NCI-H2081 treated with DMSO at 0.1 percent for 48 hours (cell line): ENCODE data around the gene TLE6.
A peak's percentile ranks its signal among the peaks of the same experiment; 100 is the strongest.
"Not testable (repeated sequence)": the region's sequence is repeated elsewhere in the genome, so short reads cannot be mapped to it uniquely, and the experiment has no call there.

Experiments
- DNase-seq: peaks from one replicate; lab custom pipeline; 2025; lab: John Stamatoyannopoulos, UW

The TLE6 gene

DNA sequence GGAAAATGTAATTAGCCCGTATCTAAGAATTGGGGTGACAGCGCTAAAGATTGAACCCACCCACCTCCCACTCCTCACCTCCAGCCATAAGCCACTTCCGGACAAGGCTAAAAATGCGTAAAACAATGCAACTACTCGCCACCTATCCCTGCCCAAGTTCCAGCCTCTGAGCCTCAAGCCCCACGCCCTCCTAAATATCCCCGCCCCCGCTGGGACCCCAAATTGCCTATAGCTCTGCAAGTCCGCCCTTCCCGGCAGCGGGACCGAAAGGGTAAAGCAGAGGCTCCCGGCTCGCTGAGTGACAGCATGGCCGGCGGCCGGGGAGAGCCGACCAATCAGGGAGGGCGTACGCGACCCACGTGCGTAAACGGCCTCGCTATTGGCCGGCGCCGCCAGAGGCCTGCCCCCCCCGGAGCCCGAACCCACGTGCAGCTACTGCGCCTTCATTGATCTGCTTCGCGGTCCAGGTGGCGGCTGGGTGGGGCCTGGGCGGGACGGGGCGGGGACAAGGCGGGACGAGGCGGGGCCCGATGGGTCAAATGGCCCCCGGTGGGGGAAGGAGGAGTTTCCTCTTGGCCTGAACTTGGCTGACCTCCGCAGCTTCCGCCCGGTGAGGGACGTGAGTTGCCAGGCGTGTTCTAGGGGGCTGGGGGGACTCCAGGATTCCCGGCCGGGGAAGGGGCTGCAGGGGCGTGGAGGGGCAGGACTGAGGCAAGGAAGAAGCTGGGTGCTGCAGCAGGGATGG is at the start of gene TLE6:
TSS of gene TLE6 (plus strand) at position 564 of the 745 bp plus-strand sequence. CDS start 670 bp downstream, outside the sequence.
- DNase-seq = peak; percentile 78

DNA sequence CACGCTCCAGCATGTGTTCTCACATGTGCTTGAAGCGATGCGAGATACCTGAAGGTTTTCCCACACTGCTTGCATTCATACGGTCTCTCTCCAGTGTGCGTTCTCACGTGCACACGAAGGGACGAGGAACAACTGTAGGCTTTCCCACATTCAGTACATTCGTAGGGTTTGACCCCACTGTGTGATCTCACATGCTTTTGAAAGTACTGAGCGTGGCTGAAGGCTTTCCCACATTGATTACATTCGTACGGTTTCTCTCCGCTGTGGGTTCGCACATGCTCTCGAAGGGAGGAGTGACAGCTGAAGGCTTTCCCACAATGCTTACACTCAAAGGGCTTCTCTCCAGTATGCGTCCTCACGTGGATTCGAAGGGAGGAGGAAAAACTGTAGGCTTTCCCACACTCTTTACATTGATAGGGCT is 43.9 kb upstream of the TLE6 start:
- no peak for DNase-seq

- DNase-seq = not testable (repeated sequence)
Measured at GRCh38 chr19:2935863-2936262, 41.5 kb upstream of the TLE6 start.

DNA sequence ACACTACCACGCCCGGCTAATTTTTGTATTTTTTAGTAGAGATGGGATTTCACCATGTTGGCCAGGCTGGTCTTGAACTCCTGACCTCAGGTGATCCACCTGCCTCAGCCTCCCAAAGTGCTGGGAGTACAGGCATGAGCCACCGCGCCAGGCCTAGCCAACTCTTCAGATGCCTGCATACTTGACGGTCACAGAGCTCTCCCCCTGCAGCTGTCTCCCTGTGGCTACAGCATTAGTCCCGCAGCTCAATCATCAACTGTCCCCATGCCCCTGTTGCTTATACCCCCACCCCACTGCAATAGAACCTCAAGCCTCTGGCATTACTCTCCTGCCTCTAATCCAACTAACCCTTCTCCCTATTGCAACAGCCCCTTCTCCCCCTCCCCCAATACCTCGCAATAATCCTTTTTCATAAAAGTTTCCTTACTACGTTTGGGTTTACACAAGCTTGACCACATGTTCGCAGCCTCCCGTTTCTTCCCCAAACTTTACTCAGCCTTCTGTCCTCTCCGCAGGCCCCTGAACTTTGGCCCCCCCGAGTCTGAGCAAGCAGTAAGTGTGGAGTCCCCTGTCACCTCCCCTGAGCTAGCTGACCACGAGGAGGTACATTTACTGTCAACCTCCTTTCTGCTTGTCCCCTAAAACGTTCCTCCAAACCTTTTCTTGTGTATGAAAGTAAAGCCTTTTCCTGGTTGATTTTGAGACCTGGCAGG is 34.3 kb upstream of the TLE6 start:
- no peak for DNase-seq

DNA sequence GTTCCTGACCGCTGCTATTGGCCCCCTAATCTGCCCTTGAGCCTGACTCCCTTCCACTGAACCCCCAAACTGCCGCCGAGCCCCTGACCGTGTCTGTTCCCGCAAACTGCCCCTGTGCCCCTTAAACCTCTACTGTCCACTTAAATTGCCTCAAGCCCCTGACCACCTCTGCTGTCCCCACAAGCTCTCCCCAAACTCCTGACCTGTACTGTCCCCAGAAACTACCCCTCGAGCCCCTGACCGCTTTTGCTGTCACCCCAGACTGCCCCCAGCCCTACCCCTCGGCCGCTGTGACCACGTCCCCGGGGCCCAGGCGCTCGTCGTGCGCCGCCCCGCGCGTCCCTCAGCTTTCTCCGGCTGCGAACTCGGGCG is 33.0 kb upstream of the TLE6 start:
- DNase-seq = no peak

GRCh38 chr19:2944775-2945574 is 32.4 kb upstream of the TLE6 start, which contains the start of gene ZNF77:
ZNF77 (minus strand) TSS chr19:2944971; CDS start chr19:2944840, 131 bp downstream.
- peak; percentile 96 for DNase-seq

DNA sequence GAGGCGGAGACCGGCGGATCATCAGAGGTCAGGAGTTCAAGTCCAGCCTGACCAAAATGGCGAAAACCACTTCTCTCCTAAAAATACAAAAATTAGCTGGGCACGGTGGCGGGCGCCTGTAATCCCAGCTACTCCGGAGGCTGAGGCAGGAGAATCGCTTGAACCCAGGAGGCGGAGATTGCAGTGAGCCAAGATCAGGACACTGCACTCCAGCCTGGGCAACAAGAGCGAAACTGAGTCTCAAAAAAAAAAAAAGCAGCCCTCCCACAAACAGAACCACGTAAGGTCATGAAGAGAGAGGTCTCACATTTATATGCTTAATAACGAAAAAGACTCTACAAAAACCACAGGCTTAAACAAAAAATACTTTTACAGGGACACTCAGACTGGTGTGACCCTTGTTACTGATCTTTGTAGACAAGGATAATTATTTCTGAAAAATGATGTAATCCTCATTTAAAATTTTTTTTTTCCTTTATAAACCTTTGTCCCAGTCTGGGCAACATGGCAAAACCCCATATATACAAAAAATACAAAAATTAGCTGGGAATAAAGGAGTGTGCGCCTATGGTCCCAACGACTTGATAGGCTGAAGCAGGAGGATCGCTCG is 31.7 kb upstream of the TLE6 start:
- no peak for DNase-seq

DNA sequence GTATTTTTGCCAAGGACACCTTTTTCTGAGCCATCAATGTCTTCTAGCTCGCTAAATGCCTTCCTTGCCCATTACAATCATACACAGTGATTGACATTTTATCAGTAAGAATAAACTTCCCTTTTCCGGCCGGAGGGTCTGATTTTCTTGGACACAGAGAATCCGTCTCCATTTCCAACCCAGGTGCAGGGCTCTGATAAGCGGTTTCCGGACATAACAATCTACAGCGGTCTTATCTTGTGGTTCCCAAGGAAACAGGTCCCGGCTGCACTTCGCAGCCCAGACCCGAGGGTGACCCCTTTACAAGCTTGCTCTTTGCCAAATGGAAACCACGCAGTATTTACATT is 27.5 kb upstream of the TLE6 start:
- no peak for DNase-seq

GRCh38 chr19:2950286-2951124 is 26.9 kb upstream of the TLE6 start:
- DNase-seq = peak; percentile 97

- DNase-seq = no peak
Measured at GRCh38 chr19:2952953-2953481, 24.3 kb upstream of the TLE6 start.

- DNase-seq = no peak
Measured at GRCh38 chr19:2957160-2957559, 20.2 kb upstream of the TLE6 start.

DNA sequence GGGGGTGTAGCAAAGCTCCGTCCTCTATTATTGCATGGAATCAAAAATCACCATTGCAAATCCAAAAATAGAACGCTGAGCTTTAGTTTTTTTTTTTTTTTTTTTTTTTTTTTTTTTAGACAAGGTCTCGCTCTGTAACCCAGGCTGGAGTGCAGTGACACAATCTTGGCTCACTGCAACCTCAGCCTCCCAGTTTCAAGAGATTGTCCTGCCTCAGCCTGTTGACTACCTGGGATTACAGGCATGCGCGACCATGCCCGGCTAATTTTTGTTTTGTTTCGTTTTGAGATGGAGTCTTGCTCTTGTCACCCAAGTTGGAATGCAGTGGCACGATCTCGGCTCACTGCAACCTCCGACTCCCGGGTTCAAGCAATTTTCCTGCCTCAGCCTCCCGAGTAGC is 17.2 kb upstream of the TLE6 start:
- no peak for DNase-seq

- peak; percentile 66 for DNase-seq
Measured at GRCh38 chr19:2962018-2962670, 15.2 kb upstream of the TLE6 start.

DNA sequence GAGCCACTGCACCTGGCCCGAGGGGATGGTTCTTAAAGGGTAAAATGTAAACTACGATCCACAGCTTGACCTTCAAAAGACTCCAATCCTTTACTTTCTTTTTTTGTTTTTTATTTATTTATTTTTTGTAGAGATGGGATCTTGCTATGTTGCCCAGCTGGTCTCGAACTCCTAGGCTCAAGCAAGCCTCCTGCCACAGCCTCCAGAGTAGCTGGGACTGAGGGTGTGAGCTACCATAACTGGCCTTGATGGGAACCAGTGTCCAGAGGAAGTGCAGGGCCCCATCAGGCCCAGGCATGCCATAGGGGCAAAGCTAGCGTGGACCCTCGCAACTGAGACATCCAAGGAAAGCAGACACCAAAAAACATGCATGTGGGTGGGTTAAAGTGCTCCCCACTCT is 14.2 kb upstream of the TLE6 start:
- no peak for DNase-seq

DNA sequence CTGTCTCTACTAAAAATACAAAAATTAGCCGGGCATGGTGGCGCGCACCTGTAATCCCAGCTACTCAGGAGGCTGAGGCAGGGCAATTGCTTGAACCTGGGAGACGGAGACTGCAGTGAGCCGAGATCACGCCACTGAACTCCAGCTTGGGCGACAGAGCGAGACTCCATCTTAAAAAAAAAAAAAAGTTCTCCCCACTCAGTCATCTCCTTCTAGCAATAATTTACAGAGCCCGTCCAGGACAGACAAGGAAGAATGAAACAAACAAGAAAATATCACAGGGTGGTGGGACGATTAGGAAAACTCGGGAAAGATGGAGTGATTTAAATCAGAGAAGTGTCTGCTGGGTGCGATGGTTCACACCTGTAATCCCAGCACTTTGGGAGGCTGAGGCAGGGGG is 13.7 kb upstream of the TLE6 start:
- not testable (repeated sequence) for DNase-seq

GRCh38 chr19:2964874-2965273 is 12.5 kb upstream of the TLE6 start:
- DNase-seq = no peak

DNA sequence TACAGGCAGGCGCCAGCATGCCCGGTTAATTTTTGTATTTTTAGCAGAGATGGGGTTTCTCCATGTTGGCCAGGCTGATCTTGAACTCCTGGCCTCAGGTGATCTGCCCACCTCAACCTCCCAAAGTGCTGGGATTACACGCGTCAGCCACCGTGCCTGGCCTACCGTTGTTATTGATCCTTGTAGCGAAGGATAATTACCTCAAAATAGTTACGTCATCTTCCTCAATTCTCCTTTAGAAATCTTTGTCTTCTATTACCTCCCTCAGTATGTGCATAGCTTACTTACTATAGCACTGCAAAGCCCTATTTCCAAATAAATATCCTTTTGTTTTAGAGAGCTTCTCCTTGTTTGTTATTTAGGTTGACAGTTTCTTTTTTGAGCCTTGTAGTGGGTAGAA is 9.4 kb upstream of the TLE6 start:
- DNase-seq = no peak

GRCh38 chr19:2969104-2969504 is 8.3 kb upstream of the TLE6 start:
- DNase-seq = peak; percentile 95

GRCh38 chr19:2970201-2970835 is 7.0 kb upstream of the TLE6 start:
- DNase-seq = no peak

DNA sequence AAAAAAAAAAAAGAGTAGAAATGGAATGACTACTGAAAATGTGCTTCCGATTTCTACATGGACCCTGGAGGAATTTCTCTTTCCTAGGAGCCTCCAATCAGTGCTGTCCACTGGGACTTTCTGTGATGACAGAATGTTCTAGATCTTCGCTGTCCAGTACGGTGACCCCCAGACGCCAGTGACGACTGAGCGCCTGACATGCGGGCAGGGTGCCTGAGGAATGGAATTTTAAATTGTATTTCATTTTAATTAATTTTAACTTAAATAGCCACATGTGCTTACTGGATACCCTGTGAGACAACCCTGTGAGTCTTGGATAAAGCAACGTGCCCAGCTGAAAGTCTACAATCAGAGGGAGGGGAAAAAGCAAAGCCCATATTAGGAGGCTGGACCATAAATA is 4.1 kb upstream of the TLE6 start:
- no peak for DNase-seq
